H9 (cell line): ENCODE results near the gene UGT1A3. TPM values are rescaled to one million over a fixed set of nuclear protein-coding genes. Genes with fewer than 3 reads are reported as not detected.

Experiments
- DNase-seq: peaks from one replicate; pipeline ENCODE4 v3.0.0-alpha.2; 2017
- H2AFZ ChIP-seq: one replicate; pipeline ENCODE4 v1.6.1; 2013; ENCODE audit warnings: mild to moderate bottlenecking, low read length, control low read depth, moderate library complexity
- H2AK5ac ChIP-seq: 2 replicates; pipeline ENCODE4 v1.6.1; 2013; ENCODE audit warnings: low read length, control low read depth, mixed read lengths; ENCODE audit not compliant: insufficient read length
- H2BK120ac ChIP-seq: one replicate; pipeline ENCODE4 v1.6.1; 2013; ENCODE audit warnings: low read depth, mild to moderate bottlenecking, low read length, control low read depth, inconsistent platforms; ENCODE audit not compliant: poor library complexity, severe bottlenecking
- H2BK12ac ChIP-seq: 2 replicates; pipeline ENCODE4 v1.6.1; 2013; ENCODE audit warnings: low read length, control low read depth, mixed read lengths, low read depth; ENCODE audit not compliant: insufficient read length
- H2BK15ac ChIP-seq: 2 replicates; pipeline ENCODE4 v1.6.1; 2013; ENCODE audit warnings: low read depth, low read length, control low read depth
- H2BK20ac ChIP-seq: one replicate; pipeline ENCODE4 v1.6.1; 2013; ENCODE audit warnings: low read depth, mild to moderate bottlenecking, low read length, control low read depth, inconsistent platforms; ENCODE audit not compliant: poor library complexity, severe bottlenecking
- H2BK5ac ChIP-seq: 2 replicates; pipeline ENCODE4 v1.6.1; 2013; ENCODE audit warnings: low read length, control low read depth, mixed read lengths; ENCODE audit not compliant: insufficient read length
- H3K14ac ChIP-seq: 2 replicates; pipeline ENCODE4 v1.6.1; 2013; ENCODE audit warnings: low read length, control low read depth; ENCODE audit not compliant: insufficient read depth
- H3K18ac ChIP-seq: 2 replicates; pipeline ENCODE4 v1.6.1; 2013; ENCODE audit warnings: low read depth, mild to moderate bottlenecking, mixed read lengths, low read length, control low read depth; ENCODE audit not compliant: insufficient read length
- H3K23ac ChIP-seq: 2 replicates; pipeline ENCODE4 v1.6.1; 2013; ENCODE audit warnings: low read length, control low read depth, mixed read lengths, low read depth; ENCODE audit not compliant: insufficient read length
- H3K23me2 ChIP-seq: 2 replicates; pipeline ENCODE4 v1.6.1; 2013; ENCODE audit warnings: low read depth, mild to moderate bottlenecking, mixed read lengths, low read length, control low read depth; ENCODE audit not compliant: insufficient read length, poor library complexity, severe bottlenecking
- H3K27ac ChIP-seq: 2 replicates; pipeline ENCODE4 v1.5.1; 2013; ENCODE audit warnings: low read length, control low read depth, mixed read lengths, low read depth; ENCODE audit not compliant: insufficient read length
- H3K27me3 ChIP-seq: 2 replicates; pipeline ENCODE4 v1.6.1; 2013; ENCODE audit warnings: low read length, control low read depth, inconsistent platforms; ENCODE audit not compliant: insufficient read depth
- H3K4ac ChIP-seq: 2 replicates; pipeline ENCODE4 v1.6.1; 2013; ENCODE audit warnings: low read depth, mild to moderate bottlenecking, control low read depth, inconsistent platforms, low read length, moderate library complexity
- H3K4me1 ChIP-seq: 2 replicates; pipeline ENCODE4 v1.6.1; 2013; ENCODE audit warnings: low read length, control low read depth, inconsistent platforms; ENCODE audit not compliant: insufficient read depth
- H3K4me2 ChIP-seq: 2 replicates; pipeline ENCODE4 v1.6.1; 2013; ENCODE audit warnings: low read length, control low read depth, mixed read lengths; ENCODE audit not compliant: insufficient read length, insufficient read depth
- H3K56ac ChIP-seq: 2 replicates; pipeline ENCODE4 v1.6.1; 2013; ENCODE audit warnings: low read depth, mild to moderate bottlenecking, mixed read lengths, low read length, control low read depth; ENCODE audit not compliant: insufficient read length
- H3K79me1 ChIP-seq: 2 replicates; pipeline ENCODE4 v1.6.1; 2013; ENCODE audit warnings: low read depth, mild to moderate bottlenecking, moderate library complexity, low read length, control low read depth, inconsistent platforms; ENCODE audit not compliant: insufficient read depth, poor library complexity, severe bottlenecking
- H3K79me2 ChIP-seq: 2 replicates; pipeline ENCODE4 v1.6.1; 2013; ENCODE audit warnings: low read length, control low read depth, inconsistent platforms; ENCODE audit not compliant: insufficient read depth
- H3K9ac ChIP-seq: 2 replicates; pipeline ENCODE4 v1.6.1; 2013; ENCODE audit warnings: low read length, control low read depth, mixed read lengths; ENCODE audit not compliant: insufficient read length; ENCODE audit errors: extremely low read depth
- H3K9me3 ChIP-seq: one replicate; pipeline ENCODE4 v1.6.1; 2013; ENCODE audit warnings: low read depth, low read length, inconsistent platforms; ENCODE audit not compliant: control insufficient read depth
- H3T11ph ChIP-seq: one replicate; pipeline ENCODE4 v1.6.1; 2013; ENCODE audit warnings: mild to moderate bottlenecking, low read length, control low read depth, inconsistent platforms
- H4K20me1 ChIP-seq: one replicate; pipeline ENCODE4 v1.6.1; 2013; ENCODE audit not compliant: control insufficient read depth, insufficient read length, insufficient read depth
- H4K5ac ChIP-seq: 2 replicates; pipeline ENCODE4 v1.6.1; 2013; ENCODE audit warnings: low read depth, mild to moderate bottlenecking, mixed read lengths, low read length, control low read depth; ENCODE audit not compliant: insufficient read length
- H4K8ac ChIP-seq: replicated peaks from 2 replicates; pipeline ENCODE4 v1.6.1; 2013; ENCODE audit warnings: low read length, control low read depth, mixed read lengths, low read depth; ENCODE audit not compliant: insufficient read length
- H4K91ac ChIP-seq: 2 replicates; pipeline ENCODE4 v1.6.1; 2013; ENCODE audit warnings: low read depth, mild to moderate bottlenecking, moderate library complexity, mixed read lengths, low read length, control low read depth; ENCODE audit not compliant: insufficient read length
- H3K27ac Mint-ChIP-seq, 3 experiments: 2 replicates in 2 of 3; 3 replicates in 1 of 3; pipeline ENCODE4 v1.8.0; 2020 to 2021; ENCODE audit warnings: mixed read lengths in 3 of 3, mild to moderate bottlenecking in 1 of 3, moderate library complexity in 1 of 3
- H3K27me3 Mint-ChIP-seq: 2 replicates; pipeline ENCODE4 v1.8.0; 2021; ENCODE audit warnings: low read depth, mild to moderate bottlenecking, moderate library complexity, mixed read lengths
- H3K36me3 Mint-ChIP-seq, 3 experiments: 2 replicates in 2 of 3; 3 replicates in 1 of 3; pipeline ENCODE4 v1.8.0; 2020 to 2021; ENCODE audit warnings: low read depth in 3 of 3, mixed read lengths in 3 of 3; ENCODE audit not compliant: insufficient read depth in 1 of 3
- H3K4me1 Mint-ChIP-seq, 2 experiments: 2 replicates each; pipeline ENCODE4 v1.8.0; 2020; ENCODE audit warnings: mixed read lengths in 2 of 2
- H3K4me3 Mint-ChIP-seq, 2 experiments: 2 replicates in 1 of 2; 3 replicates in 1 of 2; pipeline ENCODE4 v1.8.0; 2020 to 2021; ENCODE audit warnings: mild to moderate bottlenecking in 2 of 2, mixed read lengths in 2 of 2, moderate library complexity in 1 of 2
- H3K9me3 Mint-ChIP-seq, 2 experiments: 2 replicates in 1 of 2; 3 replicates in 1 of 2; pipeline ENCODE4 v1.8.0; 2020; ENCODE audit warnings: mild to moderate bottlenecking in 2 of 2, mixed read lengths in 2 of 2, moderate library complexity in 1 of 2
- WGBS: extraction: QIAGEN DNeasy Blood & Tissue Kit; methylation state at CpG from one replicate; pipeline ENCODE4 v1.1.7; 2013; ENCODE audit warnings: missing lambda C conversion rate, low lambda C conversion rate, mixed read lengths; ENCODE audit not compliant: insufficient read length; ENCODE audit errors: extremely low coverage; 5-methylcytosine and 5-hydroxymethylcytosine counted together
- total RNA-seq: library from RNA; stranded (reverse); gene quantifications from 2 replicates; pipeline ENCODE4 v1.2.1, GENCODE V29; 2021
- TF ChIP-seq, protein P1 (sequence below): fragments of 200-600 bp; sonication (generic); conservative IDR thresholded peaks from 3 replicates; pipeline ENCODE4 v1.8.0; 2021; ENCODE audit warnings: antibody characterized with exemption, mild to moderate bottlenecking

UGT1A3 gene
- total RNA-seq, 1 experiment from 2014 or later = not detected

DNA sequence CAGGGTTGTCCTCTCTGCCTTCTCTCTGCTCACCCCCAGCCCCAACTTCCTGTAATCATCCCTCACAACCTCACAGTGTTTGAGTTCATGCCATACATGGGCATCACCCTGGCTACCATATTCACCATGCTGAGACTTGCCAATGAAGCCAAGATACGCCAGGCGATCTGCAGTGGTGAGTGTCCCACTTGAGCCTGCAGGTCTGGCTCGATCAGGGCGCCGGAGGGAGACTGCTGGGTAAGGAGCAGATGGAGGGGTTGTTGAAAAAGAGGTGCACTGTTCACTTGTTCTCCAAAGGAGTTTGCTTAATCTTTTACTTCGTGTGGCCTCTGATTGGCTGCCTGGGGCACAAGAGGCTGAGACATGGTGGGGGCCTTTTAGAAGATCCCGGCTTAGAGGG, 63.9 kb downstream of the UGT1A3 start:
- Mint-ChIP-seq H3K4me3 (no peak overlapping the region; a peak in 2 of 5 replicates), H3K27me3 (peaks cover 10% of the 10 kb centered on the region), H3K27ac (no peak overlapping the region), H3K4me1 (no peaks in the 10 kb centered on the region), H3K9me3 (peaks cover 0 to 3% of the 10 kb centered on the region in 2 experiments; a peak in 1 of 5 replicates), H3K36me3 (no peaks in the 10 kb centered on the region; a peak in 1 of 7 replicates)
- no peaks in the 10 kb centered on the region for H3K9me3 ChIP-seq
- WGBS = no CpG with 5 or more reads among the region's 7 CpGs
- H3K23me2 ChIP-seq = no peaks in the 10 kb centered on the region
- no peaks in the 10 kb centered on the region for H3K79me2 ChIP-seq
- H4K8ac ChIP-seq = no peak overlapping the region
- no peak overlapping the region for H3K4me2 ChIP-seq
- no peak overlapping the region for H4K91ac ChIP-seq
- no peak overlapping the region for H2AK5ac ChIP-seq
- no peaks in the 10 kb centered on the region for H4K20me1 ChIP-seq
- no peak overlapping the region for H4K5ac ChIP-seq
- no peak overlapping the region for H3K9ac ChIP-seq
- H3K27ac ChIP-seq = no peak overlapping the region
- no peaks in the 10 kb centered on the region for H3K79me1 ChIP-seq
- H3K23ac ChIP-seq = no peak overlapping the region
- no peak overlapping the region for H3K4ac ChIP-seq
- no peak overlapping the region for H2BK120ac ChIP-seq
- no peak overlapping the region for H2BK12ac ChIP-seq
- DNase-seq = no peak
- H3K18ac ChIP-seq = no peak overlapping the region
- H3T11ph ChIP-seq = no peak overlapping the region
- H2AFZ ChIP-seq = no peak overlapping the region
- no peaks in the 10 kb centered on the region for H3K27me3 ChIP-seq
- no peak overlapping the region for H3K56ac ChIP-seq
- H2BK15ac ChIP-seq = no peak overlapping the region
- no peak overlapping the region for H2BK20ac ChIP-seq
- H3K14ac ChIP-seq = no peak overlapping the region
- no peak overlapping the region for H2BK5ac ChIP-seq
- TF ChIP-seq, protein P1, sequence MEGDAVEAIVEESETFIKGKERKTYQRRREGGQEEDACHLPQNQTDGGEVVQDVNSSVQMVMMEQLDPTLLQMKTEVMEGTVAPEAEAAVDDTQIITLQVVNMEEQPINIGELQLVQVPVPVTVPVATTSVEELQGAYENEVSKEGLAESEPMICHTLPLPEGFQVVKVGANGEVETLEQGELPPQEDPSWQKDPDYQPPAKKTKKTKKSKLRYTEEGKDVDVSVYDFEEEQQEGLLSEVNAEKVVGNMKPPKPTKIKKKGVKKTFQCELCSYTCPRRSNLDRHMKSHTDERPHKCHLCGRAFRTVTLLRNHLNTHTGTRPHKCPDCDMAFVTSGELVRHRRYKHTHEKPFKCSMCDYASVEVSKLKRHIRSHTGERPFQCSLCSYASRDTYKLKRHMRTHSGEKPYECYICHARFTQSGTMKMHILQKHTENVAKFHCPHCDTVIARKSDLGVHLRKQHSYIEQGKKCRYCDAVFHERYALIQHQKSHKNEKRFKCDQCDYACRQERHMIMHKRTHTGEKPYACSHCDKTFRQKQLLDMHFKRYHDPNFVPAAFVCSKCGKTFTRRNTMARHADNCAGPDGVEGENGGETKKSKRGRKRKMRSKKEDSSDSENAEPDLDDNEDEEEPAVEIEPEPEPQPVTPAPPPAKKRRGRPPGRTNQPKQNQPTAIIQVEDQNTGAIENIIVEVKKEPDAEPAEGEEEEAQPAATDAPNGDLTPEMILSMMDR = no peak
- no peaks in the 10 kb centered on the region for H3K4me1 ChIP-seq
